ENCODE results near the gene SUSD1. TPM values are rescaled to one million over a fixed set of nuclear protein-coding genes. Genes with fewer than 3 reads are reported as not detected.

Gene SUSD1
- total and polyA plus RNA-seq, 2 of the 13 experiments (the other 11 are each of a cell fraction or from before 2014, with no cell fraction given): 25.9 to 32.3 TPM

DNA sequence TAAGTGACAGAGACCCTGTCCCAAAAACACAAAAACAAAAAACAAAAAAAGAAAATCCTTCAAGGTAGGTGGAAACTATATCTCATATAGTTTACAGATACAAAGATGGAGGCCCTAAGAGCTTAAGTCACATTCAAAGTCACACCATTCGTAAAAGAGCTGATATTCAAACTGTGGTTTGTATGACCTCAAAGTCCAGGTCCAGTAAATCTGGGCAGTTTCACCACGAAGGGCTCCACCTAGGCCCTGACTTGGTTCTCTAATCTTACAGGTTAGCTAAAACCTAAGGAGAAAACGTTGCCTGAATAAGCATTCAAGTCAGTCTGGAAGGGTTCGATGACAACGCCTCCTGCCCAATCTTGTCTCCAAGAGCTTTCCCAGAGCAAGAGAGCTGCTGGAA lies 44.1 kb downstream of the SUSD1 start (continued):
- TF ChIP-seq ZNF644 (CRISPR knock-in tag; IDR thresholded peaks at IDR 0.05; ENCODE audit: low read depth) (no peak), CTCF (CRISPR knock-in tag; IDR thresholded peaks at IDR 0.05) (0 out of 2 replicates have a peak, but pooled peaks have one; percentile 4)

GRCh38 chr9:112130347-112130746 lies 44.8 kb downstream of the SUSD1 start:
- CTCF ChIA-PET (ENCODE audit: low intra/inter-chr PET ratio, low total read pairs): no interaction called here
- DNase-seq (ENCODE audit: low spot score) (no peak), ATAC-seq (no peak), FAIRE-seq (no peak)
- intact Hi-C loops (cut with micrococcal nuclease; ENCODE audit: unreplicated experiment) (no loop called here), in situ Hi-C loops (cut with HindIII; ENCODE audit: extremely low pct_ligation_motif_present, low pct_unique_long_range_greater_than_20kb) (no loop called here)
- H4K20me1 ChIP-seq (ENCODE audit: insufficient read depth, low read length): no peaks in the 10 kb centered on the region
- no peak overlapping the region for H3K27ac ChIP-seq (ENCODE audit: extremely low read length, insufficient read depth, low read length)
- no peak overlapping the region for H2AFZ ChIP-seq (ENCODE audit: low read length)
- BruUV-seq (replicated peaks): no TSS peak
- POLR2A ChIA-PET: no interaction called here
- peaks cover 55% of the 10 kb centered on the region for H3K4me1 ChIP-seq (ENCODE audit: insufficient read depth, low read length)
- no peak overlapping the region for H3K4me3 ChIP-seq (replicated peaks in 1 of 3; ENCODE audit: insufficient read depth in 1 of 3, low read depth in 2 of 3, low read length in 3 of 3)
- no peaks in the 10 kb centered on the region for H3K79me2 ChIP-seq (ENCODE audit: insufficient read depth, low read length)
- H3K36me3 ChIP-seq (replicated peaks in 1 of 2; ENCODE audit: control insufficient read depth in 1 of 2, insufficient read depth in 2 of 2, low read length in 2 of 2): 0 out of 5 replicates have a peak, but pooled peaks cover 0 to 1% of the 10 kb centered on the region in 2 experiments
- TF ChIP-seq HNRNPL (IDR thresholded peaks at IDR 0.05; ENCODE audit: low read depth, low read length) (no peak), SMAD3 (CRISPR knock-in tag; IDR thresholded peaks at IDR 0.05) (no peak), ZNF570 (CRISPR knock-in tag; IDR thresholded peaks at IDR 0.05; ENCODE audit: borderline replicate concordance) (no peak), PLRG1 (conservative IDR thresholded peaks at IDR 0.05) (0 out of 2 replicates have a peak, but pooled peaks have one; percentile 15), ZNF747 (CRISPR knock-in tag; IDR thresholded peaks at IDR 0.05; ENCODE audit: borderline replicate concordance) (no peak), ZNF512 (CRISPR knock-in tag; IDR thresholded peaks at IDR 0.05) (0 out of 2 replicates have a peak, but pooled peaks have one; percentile 36), ZNF10 (CRISPR knock-in tag; IDR thresholded peaks at IDR 0.05; ENCODE audit: borderline replicate concordance, low read depth) (no peak), HOXA3 (CRISPR knock-in tag; IDR thresholded peaks at IDR 0.05) (no peak), MAFK (conservative IDR thresholded peaks at IDR 0.05 in 1 of 2, IDR thresholded peaks at IDR 0.05 in 1 of 2; ENCODE audit: low read length in 2 of 2) (no peak), HOMEZ (CRISPR knock-in tag; IDR thresholded peaks at IDR 0.05; ENCODE audit: low read depth) (no peak), FIP1L1 (IDR thresholded peaks at IDR 0.05; ENCODE audit: borderline replicate concordance, insufficient read depth, low read depth, low read length) (no peak), MAFG (CRISPR knock-in tag; IDR thresholded peaks at IDR 0.05) (no peak)
- 94% methylated on average over 2 of the region's 2 CpGs for WGBS (ENCODE audit: low lambda C conversion rate)
- no peaks in the 10 kb centered on the region for H3K27me3 ChIP-seq (ENCODE audit: control insufficient read depth in 1 of 2, insufficient read depth in 2 of 2, low read length in 2 of 2)
- no peak overlapping the region for H3K4me2 ChIP-seq (ENCODE audit: low read depth, low read length)
- no peak overlapping the region for H3K9ac ChIP-seq (ENCODE audit: insufficient read depth, low read depth, low read length)
- no peaks in the 10 kb centered on the region for H3K9me3 ChIP-seq (ENCODE audit: low read length)

Measured in HepG2 (cell line).